Naive thymus-derived CD4-positive, alpha-beta T cell (primary cell): ENCODE data around the gene MUC16. TPM values are rescaled to one million over a fixed set of nuclear protein-coding genes. Genes with fewer than 3 reads are reported as not detected.
"Not testable (repeated sequence)": the region's sequence is repeated elsewhere in the genome, so short reads cannot be mapped to it uniquely, and the experiment has no call there.

Experiments used
- ATAC-seq: fragments of 150-1000 bp; cut with Tn5 transposase; 2 replicates; pipeline ENCODE4 v1.10.0; 2021; ENCODE audit warnings: mild to moderate bottlenecking, moderate library complexity
- CTCF ChIA-PET: fragments of 350-600 bp; sonication (Branson Sonifier 250); formaldehyde crosslinking; loops from one replicate; lab custom pipeline; 2021; ENCODE audit warnings: antibody characterized with exemption; lab: Charles Lee
- POLR2A ChIA-PET: fragments of 350-600 bp; sonication (Branson Sonifier 250); formaldehyde crosslinking; loops from one replicate; lab custom pipeline; 2021; ENCODE audit warnings: antibody characterized with exemption, inconsistent platforms; lab: Charles Lee
- DNase-seq, 9 donors: peaks; one replicate each; pipeline versions ENCODE4 v3.0.0 to v3.0.0-alpha.2; 2020 to 2022; ENCODE audit warnings: mixed read lengths in 1 of 9
- H3K27ac ChIP-seq: one replicate; pipeline ENCODE4 v1.7.0; 2013; ENCODE audit warnings: mild to moderate bottlenecking, low read depth, low read length, moderate library complexity
- H3K27me3 ChIP-seq, 2 donors: one replicate each; pipeline ENCODE4 v1.7.0; 2013; ENCODE audit warnings: low read length in 2 of 2, mild to moderate bottlenecking in 2 of 2, moderate library complexity in 2 of 2; ENCODE audit not compliant: control insufficient read depth in 2 of 2, insufficient read depth in 2 of 2
- H3K36me3 ChIP-seq, 3 experiments: 1 replicate in 2 of 3; 2 replicates in 1 of 3; pipeline ENCODE4 v1.7.0; 2013; ENCODE audit warnings: low read length in 3 of 3, mild to moderate bottlenecking in 3 of 3, moderate library complexity in 1 of 3; ENCODE audit not compliant: insufficient read depth in 3 of 3, control insufficient read depth in 2 of 3
- H3K4me1 ChIP-seq, 2 donors: one replicate each; pipeline ENCODE4 v1.7.0; 2013; ENCODE audit warnings: low read length in 2 of 2, mild to moderate bottlenecking in 2 of 2, moderate library complexity in 1 of 2; ENCODE audit not compliant: control insufficient read depth in 2 of 2, insufficient read depth in 2 of 2
- H3K4me3 ChIP-seq: 2 replicates; pipeline ENCODE4 v1.7.0; 2013; ENCODE audit warnings: mild to moderate bottlenecking, low read length
- H3K9me3 ChIP-seq, 3 experiments: 1 replicate in 2 of 3; 2 replicates in 1 of 3; pipeline ENCODE4 v1.7.0; 2013; ENCODE audit warnings: low read length in 3 of 3; ENCODE audit not compliant: control insufficient read depth in 2 of 3
- H3K27ac Mint-ChIP-seq, 9 donors: one replicate each; pipeline ENCODE4 v1.8.0; 2020 to 2022; ENCODE audit warnings: mixed read lengths in 9 of 9, mild to moderate bottlenecking in 8 of 9, moderate library complexity in 5 of 9, inconsistent platforms in 2 of 9
- H3K27me3 Mint-ChIP-seq, 5 donors: one replicate each; pipeline ENCODE4 v1.8.0; 2021 to 2022; ENCODE audit warnings: mixed read lengths in 5 of 5, mild to moderate bottlenecking in 1 of 5
- H3K36me3 Mint-ChIP-seq, 5 donors: one replicate each; pipeline ENCODE4 v1.8.0; 2020 to 2022; ENCODE audit warnings: mixed read lengths in 5 of 5, mild to moderate bottlenecking in 3 of 5, inconsistent platforms in 1 of 5
- H3K4me1 Mint-ChIP-seq, 7 donors: one replicate each; pipeline ENCODE4 v1.8.0; 2020 to 2022; ENCODE audit warnings: mixed read lengths in 7 of 7, mild to moderate bottlenecking in 3 of 7, inconsistent platforms in 1 of 7
- H3K4me3 Mint-ChIP-seq, 10 donors: one replicate each; pipeline ENCODE4 v1.8.0; 2020 to 2022; ENCODE audit warnings: mild to moderate bottlenecking in 10 of 10, mixed read lengths in 10 of 10, moderate library complexity in 6 of 10, inconsistent platforms in 2 of 10
- H3K9me3 Mint-ChIP-seq, 11 donors: one replicate each; pipeline ENCODE4 v1.8.0; 2020 to 2022; ENCODE audit warnings: mixed read lengths in 11 of 11, mild to moderate bottlenecking in 4 of 11, inconsistent platforms in 1 of 11, moderate library complexity in 1 of 11
- intact Hi-C, 2 donors: fragments of 100-400 bp; cut with micrococcal nuclease; formaldehyde crosslinking; loops; one replicate each; pipeline ENCODE4 v1.15.1; 2023
- polyA plus RNA-seq, 2 donors: library from polyadenylated mRNA; unstranded; fragments of 300-500 nt; fragmentation: Illumina TruSeq; gene quantifications; one replicate each; pipeline ENCODE4 v1.2.3, GENCODE V29; 2021
- total RNA-seq, 6 experiments: library from RNA in 5 of 6; stranded (reverse) in 5 of 6; gene quantifications; 1 replicate in 5 of 6; 2 replicates in 1 of 6; pipeline ENCODE4 v1.2.3 and lab custom pipeline; 2021 to 2026

The MUC16 gene
- total and polyA plus RNA-seq, 7 experiments from 2014 or later: under 0.01 to 0.10 TPM; not detected in 5

- CTCF ChIA-PET, H3K27ac ChIP-seq, H3K4me3 Mint-ChIP-seq, DNase-seq, H3K4me3 ChIP-seq, H3K9me3 Mint-ChIP-seq, ATAC-seq, H3K36me3 ChIP-seq, H3K4me1 ChIP-seq, H3K27ac Mint-ChIP-seq, H3K9me3 ChIP-seq, H3K27me3 Mint-ChIP-seq, H3K27me3 ChIP-seq, H3K36me3 Mint-ChIP-seq, POLR2A ChIA-PET, H3K4me1 Mint-ChIP-seq, intact Hi-C loops: not testable (repeated sequence)
Measured at GRCh38 chr19:9053674-9054073, 43.5 kb upstream of the MUC16 start.

- no peak for ATAC-seq
- H3K27me3 Mint-ChIP-seq: peaks cover 0 to 4% (median 2%) of the 10 kb centered on the region in 5 donors
- H3K36me3 ChIP-seq: no peaks in the 10 kb centered on the region
- intact Hi-C loops: no loop called here
- H3K4me1 ChIP-seq: no peaks in the 10 kb centered on the region
- H3K4me3 Mint-ChIP-seq: no peak overlapping the region
- H3K36me3 Mint-ChIP-seq: no peaks in the 10 kb centered on the region
- no peak overlapping the region for H3K4me3 ChIP-seq
- H3K27ac ChIP-seq: no peak overlapping the region
- ChIA-PET CTCF (no interaction called here), POLR2A (no interaction called here)
- H3K27ac Mint-ChIP-seq: no peak overlapping the region
- no peak for DNase-seq
- H3K9me3 Mint-ChIP-seq: peaks cover 0 to 2% (median 0%) of the 10 kb centered on the region in 11 donors
- no peaks in the 10 kb centered on the region for H3K4me1 Mint-ChIP-seq
- H3K27me3 ChIP-seq: no peaks in the 10 kb centered on the region
- no peaks in the 10 kb centered on the region for H3K9me3 ChIP-seq
Measured at GRCh38 chr19:9052894-9053293, 42.7 kb upstream of the MUC16 start.

DNA sequence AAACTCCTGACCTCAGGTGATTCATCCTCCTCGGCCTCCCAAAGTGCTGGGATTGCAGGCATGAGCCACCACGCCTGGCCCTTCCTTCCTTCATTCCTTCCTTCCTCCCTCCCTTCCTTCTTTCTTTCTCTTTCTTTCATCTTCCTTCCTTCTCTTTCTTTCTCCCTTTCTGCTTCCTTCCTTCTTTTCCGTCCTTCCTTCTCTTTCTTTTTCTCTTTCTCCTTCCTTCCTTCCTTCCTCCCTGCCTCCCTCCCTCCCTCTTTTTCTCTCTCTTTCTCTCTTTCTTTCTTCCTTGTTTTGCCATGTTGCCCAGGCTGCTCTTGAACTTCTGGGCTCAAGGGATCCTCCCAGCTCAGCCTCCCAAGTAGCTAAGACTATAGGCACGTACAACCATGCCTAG lies 36.5 kb upstream of the MUC16 start:
- no peak for ATAC-seq
- no peaks in the 10 kb centered on the region for H3K36me3 ChIP-seq
- H3K27me3 ChIP-seq: no peaks in the 10 kb centered on the region
- Mint-ChIP-seq H3K27me3 (peaks cover 0 to 32% (median 10%) of the 10 kb centered on the region in 5 donors), H3K4me1 (peaks cover 0 to 5% (median 0%) of the 10 kb centered on the region in 7 donors), H3K27ac (no peak overlapping the region), H3K36me3 (no peaks in the 10 kb centered on the region), H3K9me3 (peaks cover 0 to 4% (median 0%) of the 10 kb centered on the region in 11 donors), H3K4me3 (no peak overlapping the region)
- H3K27ac ChIP-seq: no peak overlapping the region
- H3K9me3 ChIP-seq: no peaks in the 10 kb centered on the region
- ChIA-PET POLR2A (no interaction called here), CTCF (no interaction called here)
- H3K4me3 ChIP-seq: no peak overlapping the region
- no peak for DNase-seq
- H3K4me1 ChIP-seq: no peaks in the 10 kb centered on the region
- intact Hi-C loops: no loop called here

DNA sequence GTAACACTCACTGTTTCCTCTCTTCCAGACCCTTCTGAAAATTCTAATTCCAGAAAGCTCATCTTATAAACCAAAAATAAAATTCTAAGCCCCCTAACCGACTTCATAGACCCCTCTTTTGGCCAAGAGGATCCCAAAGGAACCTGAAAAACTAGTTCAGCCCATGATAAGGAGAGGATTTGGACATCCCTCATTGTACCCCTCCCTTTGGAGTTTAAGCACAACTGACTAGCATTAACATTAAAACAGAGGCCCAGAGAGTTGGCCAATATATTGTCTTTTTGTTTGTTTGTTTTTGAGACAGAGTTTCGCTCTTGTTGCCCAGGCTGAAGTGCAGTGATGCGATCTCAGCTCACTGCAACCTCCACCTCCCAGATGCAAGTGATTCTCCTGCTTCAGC lies 34.2 kb upstream of the MUC16 start:
- no peaks in the 10 kb centered on the region for H3K36me3 ChIP-seq
- H3K4me1 Mint-ChIP-seq: peaks cover 0 to 5% (median 0%) of the 10 kb centered on the region in 7 donors
- intact Hi-C loops: no loop called here
- no peak overlapping the region for H3K27ac Mint-ChIP-seq
- CTCF ChIA-PET: interaction anchor here (0.5 kb wide), 1 partner anchor 28 kb away, joined by 3 read pairs; no protein-coding TSS in a partner anchor
- POLR2A ChIA-PET: no interaction called here
- H3K9me3 ChIP-seq: no peaks in the 10 kb centered on the region
- no peaks in the 10 kb centered on the region for H3K36me3 Mint-ChIP-seq
- no peaks in the 10 kb centered on the region for H3K27me3 ChIP-seq
- H3K4me3 Mint-ChIP-seq: no peak overlapping the region
- H3K4me3 ChIP-seq: no peak overlapping the region
- peaks cover 0 to 37% (median 10%) of the 10 kb centered on the region in 5 donors for H3K27me3 Mint-ChIP-seq
- no peak for ATAC-seq
- DNase-seq: no peak
- H3K4me1 ChIP-seq: no peaks in the 10 kb centered on the region
- no peak overlapping the region for H3K27ac ChIP-seq
- H3K9me3 Mint-ChIP-seq: peaks cover 0 to 4% (median 0%) of the 10 kb centered on the region in 11 donors

GRCh38 chr19:9043524-9043923 lies 33.3 kb upstream of the MUC16 start:
- Histone ChIP-seq H3K36me3 (no peaks in the 10 kb centered on the region), H3K27ac (no peak overlapping the region), H3K27me3 (no peaks in the 10 kb centered on the region), H3K4me3 (no peak overlapping the region), H3K9me3 (no peaks in the 10 kb centered on the region), H3K4me1 (no peaks in the 10 kb centered on the region)
- ChIA-PET POLR2A (no interaction called here), CTCF (no interaction called here)
- Mint-ChIP-seq H3K4me3 (no peak overlapping the region), H3K27ac (no peak overlapping the region), H3K4me1 (peaks cover 0 to 5% (median 0%) of the 10 kb centered on the region in 7 donors), H3K9me3 (peaks cover 0 to 4% (median 0%) of the 10 kb centered on the region in 11 donors), H3K27me3 (peaks cover 0 to 41% (median 10%) of the 10 kb centered on the region in 5 donors), H3K36me3 (no peaks in the 10 kb centered on the region)
- no peak for ATAC-seq
- intact Hi-C loops: no loop called here
- DNase-seq: no peak

DNA sequence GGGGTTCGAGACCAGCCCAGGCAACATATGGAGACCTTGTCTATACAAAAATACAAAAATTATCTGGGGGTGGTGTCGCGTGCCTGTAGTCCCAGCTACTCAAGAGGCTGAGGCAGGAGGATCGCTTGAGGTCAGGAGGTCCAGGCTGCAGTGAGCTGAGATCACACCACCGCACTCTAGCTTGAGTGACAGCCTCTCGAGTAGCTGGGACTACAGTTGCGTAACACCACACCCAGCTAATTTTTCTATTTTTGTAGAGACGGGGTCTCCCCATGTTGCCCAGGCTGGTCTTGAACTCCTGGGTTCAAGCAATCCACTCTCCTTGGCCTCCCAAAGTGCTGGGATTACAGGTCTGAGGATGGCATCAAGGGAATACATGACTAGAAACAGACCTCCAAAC lies 30.8 kb upstream of the MUC16 start:
- Histone ChIP-seq H3K27me3 (no peaks in the 10 kb centered on the region), H3K27ac (no peak overlapping the region), H3K4me1 (no peaks in the 10 kb centered on the region), H3K36me3 (no peaks in the 10 kb centered on the region), H3K9me3 (no peaks in the 10 kb centered on the region), H3K4me3 (no peak overlapping the region)
- H3K27ac Mint-ChIP-seq: no peak overlapping the region
- POLR2A ChIA-PET: no interaction called here
- H3K4me1 Mint-ChIP-seq: no peaks in the 10 kb centered on the region
- ATAC-seq: no peak
- H3K4me3 Mint-ChIP-seq: no peak overlapping the region
- intact Hi-C loops: no loop called here
- no peak for DNase-seq
- peaks cover 0 to 37% (median 15%) of the 10 kb centered on the region in 5 donors for H3K27me3 Mint-ChIP-seq
- H3K36me3 Mint-ChIP-seq: no peaks in the 10 kb centered on the region
- CTCF ChIA-PET: no interaction called here
- peaks cover 0 to 4% (median 0%) of the 10 kb centered on the region in 11 donors for H3K9me3 Mint-ChIP-seq

GRCh38 chr19:9040131-9040530 lies 29.9 kb upstream of the MUC16 start:
- CTCF ChIA-PET: no interaction called here
- H3K27ac Mint-ChIP-seq: peak overlapping the region in 1 of 9 donors; percentile 39
- POLR2A ChIA-PET: no interaction called here

More at GRCh38 chr19:9040131-9040530, 29.9 kb upstream of the MUC16 start:
- Histone ChIP-seq H3K27ac (no peak overlapping the region), H3K4me3 (no peak overlapping the region), H3K9me3 (no peaks in the 10 kb centered on the region), H3K36me3 (no peaks in the 10 kb centered on the region), H3K4me1 (no peaks in the 10 kb centered on the region), H3K27me3 (no peaks in the 10 kb centered on the region)
- DNase-seq: no peak
- Mint-ChIP-seq H3K9me3 (peaks cover 0 to 4% (median 0%) of the 10 kb centered on the region in 11 donors), H3K27me3 (peaks cover 0 to 33% (median 17%) of the 10 kb centered on the region in 5 donors), H3K4me1 (no peaks in the 10 kb centered on the region), H3K36me3 (no peaks in the 10 kb centered on the region), H3K4me3 (no peak overlapping the region)
- no peak for ATAC-seq
- intact Hi-C loops: no loop called here
